ENCODE data around the gene ZC3HAV1. TPM values are rescaled to one million over a fixed set of nuclear protein-coding genes. Genes with fewer than 3 reads are reported as not detected.
A peak's percentile ranks its signal among the peaks of the same experiment; 100 is the strongest.
"Not testable (repeated sequence)": the region's sequence is repeated elsewhere in the genome, so short reads cannot be mapped to it uniquely, and the experiment has no call there.

Gene ZC3HAV1
- total and polyA plus RNA-seq, 2 experiments from 2014 or later, result 24.8 to 56.8 TPM

DNA sequence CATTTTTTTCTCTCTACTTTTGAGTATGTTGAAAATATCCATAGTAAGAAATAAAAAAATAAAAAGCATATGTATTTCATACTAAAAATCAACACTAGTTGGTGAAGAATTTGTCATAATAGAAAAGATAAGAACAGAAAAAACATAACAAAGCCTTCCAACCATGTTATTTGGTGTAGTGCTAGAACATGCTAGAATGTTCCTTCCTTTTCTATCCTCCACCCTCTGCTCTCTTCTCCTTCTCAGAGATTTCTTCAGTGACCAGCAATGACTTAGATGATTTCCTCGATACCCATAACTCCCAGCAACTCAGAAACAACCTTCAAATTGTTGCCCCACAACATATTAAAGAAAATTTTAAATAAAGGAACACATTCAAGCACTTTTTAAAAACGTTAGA is 2.6 kb downstream of the ZC3HAV1 start:
- H2AFZ ChIP-seq, result no peak overlapping the region
- 0 out of 2 replicates have a peak, but pooled peaks cover 5% of the 10 kb centered on the region for H3F3A ChIP-seq (replicated peaks; ENCODE audit: low read depth)
- no peak overlapping the region for H3K27ac ChIP-seq (ENCODE audit: low read depth)
- peaks cover 21% of the 10 kb centered on the region for H3K27me3 ChIP-seq (ENCODE audit: insufficient read depth)
- no peak for DNase-seq (ENCODE audit: low spot score)
- H3K4me3 ChIP-seq, result peak overlapping the region; percentile 96; the same call in 1 of the 2 replicates
- peaks cover 28% of the 10 kb centered on the region for H3K27me3 Mint-ChIP-seq (ENCODE audit: insufficient read depth, low read depth, poor library complexity)
- no peak for ATAC-seq
- no peak for TF ChIP-seq EZH2phosphoT487 (IDR thresholded peaks at IDR 0.05; ENCODE audit: unreplicated experiment)
- TF ChIP-seq, protein P1, sequence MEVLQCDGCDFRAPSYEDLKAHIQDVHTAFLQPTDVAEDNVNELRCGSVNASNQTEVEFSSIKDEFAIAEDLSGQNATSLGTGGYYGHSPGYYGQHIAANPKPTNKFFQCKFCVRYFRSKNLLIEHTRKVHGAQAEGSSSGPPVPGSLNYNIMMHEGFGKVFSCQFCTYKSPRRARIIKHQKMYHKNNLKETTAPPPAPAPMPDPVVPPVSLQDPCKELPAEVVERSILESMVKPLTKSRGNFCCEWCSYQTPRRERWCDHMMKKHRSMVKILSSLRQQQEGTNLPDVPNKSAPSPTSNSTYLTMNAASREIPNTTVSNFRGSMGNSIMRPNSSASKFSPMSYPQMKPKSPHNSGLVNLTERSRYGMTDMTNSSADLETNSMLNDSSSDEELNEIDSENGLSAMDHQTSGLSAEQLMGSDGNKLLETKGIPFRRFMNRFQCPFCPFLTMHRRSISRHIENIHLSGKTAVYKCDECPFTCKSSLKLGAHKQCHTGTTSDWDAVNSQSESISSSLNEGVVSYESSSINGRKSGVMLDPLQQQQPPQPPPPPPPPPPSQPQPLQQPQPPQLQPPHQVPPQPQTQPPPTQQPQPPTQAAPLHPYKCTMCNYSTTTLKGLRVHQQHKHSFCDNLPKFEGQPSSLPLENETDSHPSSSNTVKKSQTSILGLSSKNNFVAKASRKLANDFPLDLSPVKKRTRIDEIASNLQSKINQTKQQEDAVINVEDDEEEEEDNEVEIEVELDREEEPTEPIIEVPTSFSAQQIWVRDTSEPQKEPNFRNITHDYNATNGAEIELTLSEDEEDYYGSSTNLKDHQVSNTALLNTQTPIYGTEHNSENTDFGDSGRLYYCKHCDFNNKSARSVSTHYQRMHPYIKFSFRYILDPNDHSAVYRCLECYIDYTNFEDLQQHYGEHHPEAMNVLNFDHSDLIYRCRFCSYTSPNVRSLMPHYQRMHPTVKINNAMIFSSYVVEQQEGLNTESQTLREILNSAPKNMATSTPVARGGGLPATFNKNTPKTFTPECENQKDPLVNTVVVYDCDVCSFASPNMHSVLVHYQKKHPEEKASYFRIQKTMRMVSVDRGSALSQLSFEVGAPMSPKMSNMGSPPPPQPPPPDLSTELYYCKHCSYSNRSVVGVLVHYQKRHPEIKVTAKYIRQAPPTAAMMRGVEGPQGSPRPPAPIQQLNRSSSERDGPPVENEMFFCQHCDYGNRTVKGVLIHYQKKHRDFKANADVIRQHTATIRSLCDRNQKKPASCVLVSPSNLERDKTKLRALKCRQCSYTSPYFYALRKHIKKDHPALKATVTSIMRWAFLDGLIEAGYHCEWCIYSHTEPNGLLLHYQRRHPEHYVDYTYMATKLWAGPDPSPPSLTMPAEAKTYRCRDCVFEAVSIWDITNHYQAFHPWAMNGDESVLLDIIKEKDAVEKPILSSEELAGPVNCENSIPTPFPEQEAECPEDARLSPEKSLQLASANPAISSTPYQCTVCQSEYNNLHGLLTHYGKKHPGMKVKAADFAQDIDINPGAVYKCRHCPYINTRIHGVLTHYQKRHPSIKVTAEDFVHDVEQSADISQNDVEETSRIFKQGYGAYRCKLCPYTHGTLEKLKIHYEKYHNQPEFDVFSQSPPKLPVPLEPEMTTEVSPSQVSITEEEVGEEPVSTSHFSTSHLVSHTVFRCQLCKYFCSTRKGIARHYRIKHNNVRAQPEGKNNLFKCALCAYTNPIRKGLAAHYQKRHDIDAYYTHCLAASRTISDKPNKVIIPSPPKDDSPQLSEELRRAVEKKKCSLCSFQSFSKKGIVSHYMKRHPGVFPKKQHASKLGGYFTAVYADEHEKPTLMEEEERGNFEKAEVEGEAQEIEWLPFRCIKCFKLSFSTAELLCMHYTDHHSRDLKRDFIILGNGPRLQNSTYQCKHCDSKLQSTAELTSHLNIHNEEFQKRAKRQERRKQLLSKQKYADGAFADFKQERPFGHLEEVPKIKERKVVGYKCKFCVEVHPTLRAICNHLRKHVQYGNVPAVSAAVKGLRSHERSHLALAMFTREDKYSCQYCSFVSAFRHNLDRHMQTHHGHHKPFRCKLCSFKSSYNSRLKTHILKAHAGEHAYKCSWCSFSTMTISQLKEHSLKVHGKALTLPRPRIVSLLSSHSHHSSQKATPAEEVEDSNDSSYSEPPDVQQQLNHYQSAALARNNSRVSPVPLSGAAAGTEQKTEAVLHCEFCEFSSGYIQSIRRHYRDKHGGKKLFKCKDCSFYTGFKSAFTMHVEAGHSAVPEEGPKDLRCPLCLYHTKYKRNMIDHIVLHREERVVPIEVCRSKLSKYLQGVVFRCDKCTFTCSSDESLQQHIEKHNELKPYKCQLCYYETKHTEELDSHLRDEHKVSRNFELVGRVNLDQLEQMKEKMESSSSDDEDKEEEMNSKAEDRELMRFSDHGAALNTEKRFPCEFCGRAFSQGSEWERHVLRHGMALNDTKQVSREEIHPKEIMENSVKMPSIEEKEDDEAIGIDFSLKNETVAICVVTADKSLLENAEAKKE (CRISPR knock-in tag; IDR thresholded peaks at IDR 0.05), result no peak
- no peak for TF ChIP-seq NANOG (IDR thresholded peaks at IDR 0.05; ENCODE audit: borderline replicate concordance)
- TF ChIP-seq ZNF331 (CRISPR knock-in tag; IDR thresholded peaks at IDR 0.05; ENCODE audit: low read depth), result no peak
- TF ChIP-seq STAT1 (IDR thresholded peaks at IDR 0.05; ENCODE audit: unreplicated experiment), result no peak
- no peak for TF ChIP-seq POLR2AphosphoS5 (IDR thresholded peaks at IDR 0.05; ENCODE audit: low read depth)
- no peak for TF ChIP-seq EZH2 (IDR thresholded peaks at IDR 0.05; ENCODE audit: low read depth, unreplicated experiment)
- peaks cover 6% of the 10 kb centered on the region for H3K9me3 Mint-ChIP-seq
- H4K20me1 ChIP-seq (replicated peaks; ENCODE audit: insufficient read depth), result 0 out of 2 replicates have a peak, but pooled peaks cover 5% of the 10 kb centered on the region
- H3K36me3 ChIP-seq (ENCODE audit: insufficient read depth), result no peaks in the 10 kb centered on the region; the same call in 1 of the 2 replicates
- H3K4me3 Mint-ChIP-seq, result peak overlapping the region; percentile 89; the same call in 1 of the 3 replicates
- H3K4me2 ChIP-seq, result peak overlapping the region; percentile 97; the same call in 1 of the 2 replicates
- no peak overlapping the region for H3K27ac Mint-ChIP-seq
- H3K79me2 ChIP-seq (replicated peaks; ENCODE audit: insufficient read depth), result peaks cover 62% of the 10 kb centered on the region
- peaks cover 18% of the 10 kb centered on the region for H3K36me3 Mint-ChIP-seq (ENCODE audit: low read depth)
- peaks cover 13% of the 10 kb centered on the region for H3K4me1 ChIP-seq (ENCODE audit: insufficient read depth)
- H3K9me2 ChIP-seq (ENCODE audit: insufficient read depth), result no peaks in the 10 kb centered on the region
- peaks cover 16% of the 10 kb centered on the region for H3K4me1 Mint-ChIP-seq

DNA sequence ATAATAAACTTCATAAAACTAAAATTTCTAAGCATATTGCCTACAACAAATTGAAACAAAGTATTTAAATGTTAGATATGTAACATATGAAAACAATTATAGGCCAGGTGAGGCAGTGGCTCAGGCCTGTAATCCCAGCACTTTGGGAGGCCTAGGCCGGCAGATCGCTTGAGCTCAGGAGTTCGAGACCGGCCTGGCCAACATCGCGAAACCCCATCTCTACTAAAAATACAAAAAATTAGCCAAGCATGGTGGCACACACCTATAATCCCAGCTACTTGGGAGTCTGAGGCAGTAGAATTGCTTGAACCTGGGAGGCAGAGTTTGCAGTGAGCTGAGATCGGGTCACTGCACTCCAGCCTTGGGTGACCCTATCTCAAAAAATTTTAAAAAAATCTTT is 3.3 kb downstream of the ZC3HAV1 start:
- H3F3A ChIP-seq (replicated peaks; ENCODE audit: low read depth); H4K20me1 ChIP-seq (replicated peaks; ENCODE audit: insufficient read depth); H3K4me2 ChIP-seq; H3K4me3 ChIP-seq; H3K27ac ChIP-seq (ENCODE audit: low read depth); ATAC-seq; H2AFZ ChIP-seq; H3K9me2 ChIP-seq (ENCODE audit: insufficient read depth); H3K36me3 ChIP-seq (ENCODE audit: insufficient read depth); H3K4me3 Mint-ChIP-seq; H3K27ac Mint-ChIP-seq; DNase-seq (ENCODE audit: low spot score); H3K9me3 Mint-ChIP-seq: not testable (repeated sequence)
- H3K4me1 Mint-ChIP-seq, result peaks cover 16% of the 10 kb centered on the region
- H3K79me2 ChIP-seq (replicated peaks; ENCODE audit: insufficient read depth), result peaks cover 66% of the 10 kb centered on the region
- H3K27me3 ChIP-seq (ENCODE audit: insufficient read depth), result peaks cover 20% of the 10 kb centered on the region
- peaks cover 13% of the 10 kb centered on the region for H3K4me1 ChIP-seq (ENCODE audit: insufficient read depth)
- H3K27me3 Mint-ChIP-seq (ENCODE audit: insufficient read depth, low read depth, poor library complexity), result peaks cover 29% of the 10 kb centered on the region
- H3K36me3 Mint-ChIP-seq (ENCODE audit: low read depth), result peaks cover 24% of the 10 kb centered on the region
